ENCODE data around the gene TMEM255B. TPM values are rescaled to one million over a fixed set of nuclear protein-coding genes. Genes with fewer than 3 reads are reported as not detected.

Gene TMEM255B
- polyA plus RNA-seq, 1 donor (not counting 4 experiments of a cell fraction or from before 2014, with no cell fraction given) = 7.6 TPM

- dilution Hi-C loops (cut with MboI; ENCODE audit: extremely low pct_ligation_motif_present, low sequenced_read_pairs) = no loop called here
- no peaks in the 10 kb centered on the region for H3K79me2 ChIP-seq (ENCODE audit: control insufficient read depth, insufficient read depth, low read length)
- no peaks in the 10 kb centered on the region for H3K9me1 ChIP-seq (ENCODE audit: control insufficient read depth, extremely low read depth, insufficient read depth, low read length)
- H3K27me3 ChIP-seq (ENCODE audit: control insufficient read depth, extremely low read depth, insufficient read depth, low read length) = peaks cover 17% of the 10 kb centered on the region
- H3K9me3 ChIP-seq (ENCODE audit: control insufficient read depth, low read depth, low read length) = no peaks in the 10 kb centered on the region
- H3K36me3 ChIP-seq (ENCODE audit: control insufficient read depth in 2 of 2, extremely low read depth in 1 of 2, insufficient read depth in 2 of 2, low read length in 2 of 2) = no peaks in the 10 kb centered on the region
- no peaks in the 10 kb centered on the region for H4K20me1 ChIP-seq (ENCODE audit: control insufficient read depth, extremely low read depth, insufficient read depth, low read length)
- no peak overlapping the region for H3K27ac ChIP-seq (ENCODE audit: control insufficient read depth, insufficient read depth, low read length)
- DNase-seq (ENCODE audit: low read depth, low spot score) (no peak), FAIRE-seq (no peak)
- no peak overlapping the region for H2AFZ ChIP-seq (ENCODE audit: control insufficient read depth, low read length)
- H3K4me2 ChIP-seq (ENCODE audit: control insufficient read depth, extremely low read depth, insufficient read depth, low read depth, low read length) = no peak overlapping the region
- no peak overlapping the region for H3K4me3 ChIP-seq (ENCODE audit: control insufficient read depth in 2 of 3, extremely low read depth in 1 of 3, insufficient read depth in 2 of 3, low read depth in 1 of 3, low read length in 3 of 3)
- TF ChIP-seq CTCF (optimal IDR thresholded peaks at IDR 0.05 in 1 of 3, IDR thresholded peaks at IDR 0.05 in 1 of 3, conservative IDR thresholded peaks at IDR 0.05 in 1 of 3; ENCODE audit: extremely low read depth in 1 of 3, insufficient read depth in 2 of 3, low read length in 3 of 3) = no peak
- no peak for TF ChIP-seq EZH2 (IDR thresholded peaks at IDR 0.05; ENCODE audit: low read length)
- no peak overlapping the region for H3K9ac ChIP-seq (ENCODE audit: control insufficient read depth, extremely low read depth, insufficient read depth, low read length)
- H3K4me1 ChIP-seq (ENCODE audit: control insufficient read depth, extremely low read depth, insufficient read depth, low read length) = no peaks in the 10 kb centered on the region
Observed at GRCh38 chr13:113766035-113766800, 7.2 kb downstream of the TMEM255B start.

- H3K27me3 ChIP-seq (ENCODE audit: control insufficient read depth, extremely low read depth, insufficient read depth, low read length) = peaks cover 11% of the 10 kb centered on the region
- no peak overlapping the region for H3K4me3 ChIP-seq (ENCODE audit: control insufficient read depth in 2 of 3, extremely low read depth in 1 of 3, insufficient read depth in 2 of 3, low read depth in 1 of 3, low read length in 3 of 3)
- dilution Hi-C loops (cut with MboI; ENCODE audit: extremely low pct_ligation_motif_present, low sequenced_read_pairs) = no loop called here
- no peaks in the 10 kb centered on the region for H3K9me3 ChIP-seq (ENCODE audit: control insufficient read depth, low read depth, low read length)
- H3K9me1 ChIP-seq (ENCODE audit: control insufficient read depth, extremely low read depth, insufficient read depth, low read length) = no peaks in the 10 kb centered on the region
- FAIRE-seq = no peak
- no peak overlapping the region for H3K4me2 ChIP-seq (ENCODE audit: control insufficient read depth, extremely low read depth, insufficient read depth, low read depth, low read length)
- no peaks in the 10 kb centered on the region for H3K36me3 ChIP-seq (ENCODE audit: control insufficient read depth in 2 of 2, extremely low read depth in 1 of 2, insufficient read depth in 2 of 2, low read length in 2 of 2)
- H3K27ac ChIP-seq (ENCODE audit: control insufficient read depth, insufficient read depth, low read length) = no peak overlapping the region
- no peak overlapping the region for H3K9ac ChIP-seq (ENCODE audit: control insufficient read depth, extremely low read depth, insufficient read depth, low read length)
- no peak overlapping the region for H2AFZ ChIP-seq (ENCODE audit: control insufficient read depth, low read length)
- no peak for DNase-seq (ENCODE audit: low read depth, low spot score)
- TF ChIP-seq EZH2 (IDR thresholded peaks at IDR 0.05; ENCODE audit: low read length) = no peak
- TF ChIP-seq CTCF (optimal IDR thresholded peaks at IDR 0.05 in 1 of 3, IDR thresholded peaks at IDR 0.05 in 1 of 3, conservative IDR thresholded peaks at IDR 0.05 in 1 of 3; ENCODE audit: extremely low read depth in 1 of 3, insufficient read depth in 2 of 3, low read length in 3 of 3) = no peak
- H3K4me1 ChIP-seq (ENCODE audit: control insufficient read depth, extremely low read depth, insufficient read depth, low read length) = no peaks in the 10 kb centered on the region
- H3K79me2 ChIP-seq (ENCODE audit: control insufficient read depth, insufficient read depth, low read length) = no peaks in the 10 kb centered on the region
- H4K20me1 ChIP-seq (ENCODE audit: control insufficient read depth, extremely low read depth, insufficient read depth, low read length) = no peaks in the 10 kb centered on the region
Observed at GRCh38 chr13:113767366-113767765, 8.3 kb downstream of the TMEM255B start.
